ENCODE results near the gene GPR61.

DNA sequence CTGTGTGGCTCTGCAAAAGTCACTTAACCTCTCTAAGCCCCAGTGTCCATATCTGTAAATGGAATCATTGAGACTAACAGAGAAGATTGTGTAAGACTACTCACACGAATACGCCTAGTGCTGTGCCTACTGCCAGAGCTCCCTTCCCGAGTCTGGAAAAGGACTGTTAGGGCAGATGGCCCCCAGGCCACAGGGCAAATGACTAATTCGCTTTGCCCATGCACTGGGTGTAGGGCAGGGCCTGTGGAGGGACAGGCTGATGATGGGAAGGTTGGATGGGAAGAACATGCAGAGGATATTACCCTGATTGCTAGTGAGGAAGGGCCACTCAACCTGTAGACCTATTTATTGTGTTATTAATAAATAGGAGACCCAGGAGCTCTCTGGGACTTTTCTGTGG is 4.2 kb upstream of the GPR61 start:
- TF ChIP-seq ARHGAP35 (IDR thresholded peaks at IDR 0.05; ENCODE audit: partially characterized antibody) (no peak), ZFP1 (CRISPR knock-in tag; IDR thresholded peaks at IDR 0.05) (no peak), SMC3 (conservative IDR thresholded peaks at IDR 0.05; ENCODE audit: insufficient read depth, low read depth, low read length) (no peak), SNRNP70 (optimal IDR thresholded peaks at IDR 0.05; ENCODE audit: low read depth, low read length) (no peak), ZBED1 (IDR thresholded peaks at IDR 0.05) (no peak)

All from K562 (cell line).